Mononuclear cell (primary cell): ENCODE results near the gene HLA-DQA2. TPM values are rescaled to one million over a fixed set of nuclear protein-coding genes. Genes with fewer than 3 reads are reported as not detected.

Source experiments
- total RNA-seq: library from RNA; depleted of rRNA; stranded (reverse); fragments of >200 nt; gene quantifications from one replicate; pipeline ENCODE4 v1.2.3, GENCODE V29; 2012

Gene HLA-DQA2
- total RNA-seq, 1 donor, result 4.7 TPM

Other genes with a start within 250 kb of the HLA-DQA2 start
- 8.5 TPM for gene HLA-DRB5, start 211.1 kb upstream of the HLA-DQA2 start, total RNA-seq
- gene HLA-DRB1, start 151.5 kb upstream of the HLA-DQA2 start, total RNA-seq, result 166 TPM
- 12.5 TPM for gene HLA-DQA1, start 104.0 kb upstream of the HLA-DQA2 start, total RNA-seq
- gene HLA-DQB1, start 74.7 kb upstream of the HLA-DQA2 start, total RNA-seq, result 1.4 TPM
- gene HLA-DQB2, start 22.1 kb downstream of the HLA-DQA2 start, total RNA-seq, result 1.0 TPM
- gene HLA-DOB, start 75.6 kb downstream of the HLA-DQA2 start, total RNA-seq, result 6.6 TPM
- 45.0 TPM for gene TAP2, start 97.3 kb downstream of the HLA-DQA2 start, total RNA-seq
- gene PSMB8, start 102.7 kb downstream of the HLA-DQA2 start, total RNA-seq, result 81.4 TPM
- 67.2 TPM for gene TAP1, start 112.3 kb downstream of the HLA-DQA2 start, total RNA-seq
- gene PSMB9, start 112.8 kb downstream of the HLA-DQA2 start, total RNA-seq, result 18.7 TPM
- gene HLA-DMB, start 199.6 kb downstream of the HLA-DQA2 start, total RNA-seq, result 67.8 TPM
- gene HLA-DMA, start 211.7 kb downstream of the HLA-DQA2 start, total RNA-seq, result 89.0 TPM
- gene BRD2, start 227.2 kb downstream of the HLA-DQA2 start, total RNA-seq, result 193 TPM